IPS-11a (cell line): ENCODE results near the gene NDUFS6.
A peak's percentile ranks its signal among the peaks of the same experiment; 100 is the strongest.

ENCODE experiments used
- H3K4me3 ChIP-seq: one replicate; pipeline ENCODE4 v1.5.1; 2013; ENCODE audit warnings: low read depth, low read length, control low read depth

Gene NDUFS6

DNA sequence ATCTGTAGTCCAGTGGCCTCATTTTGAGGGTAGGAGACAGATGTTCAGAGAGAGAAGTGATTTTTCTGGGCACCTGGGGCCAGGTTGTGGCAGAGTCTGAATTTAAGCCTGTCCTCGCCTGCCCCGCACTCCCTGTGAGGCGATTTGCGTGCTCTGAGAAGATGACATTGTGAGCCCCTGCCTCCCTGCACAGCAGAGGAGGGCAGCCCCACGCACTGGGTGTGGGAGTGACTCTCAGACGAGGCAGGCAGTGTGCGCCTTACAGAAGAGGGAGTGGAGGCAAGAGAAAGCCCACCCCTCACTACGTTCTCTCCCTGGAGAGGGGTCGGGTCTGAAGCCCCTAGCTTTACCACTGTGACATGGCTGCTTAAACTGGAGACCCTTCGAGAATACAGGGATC, 45.8 kb downstream of the NDUFS6 start:
- no peak overlapping the region for H3K4me3 ChIP-seq

GRCh38 chr5:1847611-1848010, 46.4 kb downstream of the NDUFS6 start:
- H3K4me3 ChIP-seq, result no peak overlapping the region

GRCh38 chr5:1850324-1851154, 49.3 kb downstream of the NDUFS6 start:
- no peak overlapping the region for H3K4me3 ChIP-seq

GRCh38 chr5:1851290-1851934, 50.2 kb downstream of the NDUFS6 start:
- H3K4me3 ChIP-seq, result peak overlapping the region; percentile 22

DNA sequence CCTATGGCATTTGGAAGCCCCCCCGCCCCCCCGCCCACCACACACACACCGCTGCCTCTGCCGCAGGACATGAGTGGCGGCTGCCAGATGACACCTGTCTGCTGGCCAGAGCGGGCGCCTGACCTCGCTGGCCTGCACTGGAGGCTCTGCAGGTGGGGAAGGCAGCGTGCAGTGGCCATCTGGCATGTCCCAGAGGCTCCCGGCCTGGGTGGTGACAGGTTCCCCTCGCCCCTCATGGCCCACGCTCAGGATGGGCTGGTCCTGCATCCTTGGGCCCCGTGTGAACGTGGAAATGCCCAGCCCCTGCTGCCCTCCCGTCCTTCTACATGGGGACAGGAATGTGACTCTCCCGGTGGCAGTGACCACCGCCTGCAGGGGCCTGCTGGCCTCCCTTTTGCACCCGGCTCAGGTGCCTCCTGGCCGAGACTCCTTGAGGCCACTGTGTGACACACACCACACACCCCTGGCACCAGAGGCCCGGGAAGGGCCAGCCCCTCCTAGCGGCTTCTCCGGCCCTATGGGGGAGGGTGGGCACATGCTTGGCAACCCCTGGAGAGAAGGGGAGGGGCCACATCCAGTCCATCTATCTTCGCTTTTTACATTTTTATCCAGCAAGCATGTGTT, 51.2 kb downstream of the NDUFS6 start:
- no peak overlapping the region for H3K4me3 ChIP-seq

- no peak overlapping the region for H3K4me3 ChIP-seq
Measured at GRCh38 chr5:1853531-1853930, 52.3 kb downstream of the NDUFS6 start.

- no peak overlapping the region for H3K4me3 ChIP-seq
Measured at GRCh38 chr5:1855075-1855474, 53.9 kb downstream of the NDUFS6 start.

DNA sequence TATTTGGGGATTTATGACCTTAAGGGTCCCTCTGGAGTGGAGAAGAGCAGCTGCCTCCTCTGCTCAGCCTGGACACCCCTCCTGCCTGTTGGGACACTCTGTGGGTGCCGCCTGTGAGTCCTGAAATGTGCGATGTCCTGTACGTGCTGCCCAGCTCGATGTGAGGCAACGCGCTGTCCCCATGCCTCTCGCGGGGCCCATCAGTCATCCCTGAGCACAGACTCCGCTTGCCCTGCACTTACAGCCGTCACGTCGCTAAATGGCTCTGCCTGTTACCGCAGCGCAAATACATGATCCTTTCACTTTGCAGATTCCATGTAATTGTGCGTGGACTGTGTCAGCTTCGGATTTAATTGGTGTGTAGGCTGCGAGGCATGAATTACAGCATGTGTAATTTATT, 54.4 kb downstream of the NDUFS6 start:
- no peak overlapping the region for H3K4me3 ChIP-seq

- H3K4me3 ChIP-seq, result no peak overlapping the region
Measured at GRCh38 chr5:1856596-1857255, 55.5 kb downstream of the NDUFS6 start.

DNA sequence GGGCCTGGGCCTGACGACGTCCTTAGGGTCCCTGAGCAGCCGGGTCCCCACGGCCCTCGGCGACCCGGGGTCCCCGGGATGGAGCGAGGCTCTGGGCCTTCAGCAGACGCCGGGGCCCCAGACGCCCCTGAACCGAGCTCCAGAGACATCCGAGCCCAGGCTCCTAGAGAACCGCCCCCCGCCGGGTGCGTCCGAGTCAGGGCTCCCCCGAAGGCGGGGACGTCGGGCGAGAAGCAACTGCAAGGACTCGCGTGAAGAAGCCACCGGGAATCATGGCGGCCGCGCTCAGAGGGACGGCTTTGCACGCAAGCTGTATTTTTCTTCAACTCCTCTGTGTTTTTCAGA, 56.0 kb downstream of the NDUFS6 start:
- no peak overlapping the region for H3K4me3 ChIP-seq

DNA sequence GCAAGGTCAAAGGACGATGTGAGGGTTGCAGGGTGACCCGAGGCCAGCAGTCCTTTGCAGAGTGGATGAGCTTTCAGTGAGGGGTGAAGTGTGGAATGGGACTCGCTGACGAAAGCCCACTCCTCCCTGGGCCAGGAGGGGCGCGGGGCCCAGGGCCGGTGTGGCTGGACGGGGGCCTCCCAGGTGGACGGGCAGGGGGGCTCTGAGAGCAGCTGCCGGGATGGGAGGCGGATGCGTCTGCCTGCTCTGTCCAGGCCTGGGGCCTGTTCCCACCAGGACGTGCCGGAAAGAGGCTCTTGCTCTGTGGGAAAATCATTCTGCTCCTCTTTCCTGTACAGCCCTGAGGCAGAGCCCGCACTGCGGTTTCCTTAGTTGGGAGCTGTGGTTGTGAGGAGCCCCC, 57.2 kb downstream of the NDUFS6 start:
- no peak overlapping the region for H3K4me3 ChIP-seq

- H3K4me3 ChIP-seq, result no peak overlapping the region
Measured at GRCh38 chr5:1859099-1859498, 57.9 kb downstream of the NDUFS6 start.

- no peak overlapping the region for H3K4me3 ChIP-seq
Measured at GRCh38 chr5:1860021-1860610, 58.9 kb downstream of the NDUFS6 start.

DNA sequence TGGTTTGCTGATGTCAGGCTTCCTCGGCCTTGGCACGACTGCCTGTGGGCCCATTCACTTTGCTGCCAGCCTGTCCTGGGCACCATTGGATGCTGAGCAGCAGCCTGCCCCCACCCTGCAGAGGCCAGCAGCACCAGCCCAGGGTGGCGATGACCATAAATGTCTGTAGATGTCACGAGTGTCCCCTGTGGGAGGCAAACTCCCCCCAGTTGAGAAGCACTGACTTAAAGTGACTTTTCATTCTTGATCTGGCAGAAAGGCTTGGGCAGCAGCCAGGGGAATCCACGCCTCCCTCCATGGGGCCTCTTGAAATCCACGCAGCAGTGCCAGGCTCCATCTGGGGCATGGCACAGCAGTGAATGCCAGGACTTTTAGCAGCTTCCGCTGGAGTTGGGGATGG, 59.7 kb downstream of the NDUFS6 start:
- H3K4me3 ChIP-seq, result no peak overlapping the region

GRCh38 chr5:1864896-1865440, 63.8 kb downstream of the NDUFS6 start:
- H3K4me3 ChIP-seq, result no peak overlapping the region

GRCh38 chr5:1865486-1865885, 64.3 kb downstream of the NDUFS6 start:
- H3K4me3 ChIP-seq, result no peak overlapping the region
